H1 (cell line): ENCODE measurements around the gene ACACB. TPM values are rescaled to one million over a fixed set of nuclear protein-coding genes. Genes with fewer than 3 reads are reported as not detected.

Source experiments
- CHD1 ChIP-seq: IDR thresholded peaks from 2 replicates; pipeline ENCODE4 v1.6.1; 2012; ENCODE audit warnings: low read depth, low read length, improper control_type of control experiment
- FOSL1 ChIP-seq: IDR thresholded peaks from 2 replicates; pipeline ENCODE4 v1.6.1; 2011; ENCODE audit warnings: mild to moderate bottlenecking, low read depth, low read length, moderate library complexity; ENCODE audit not compliant: insufficient read depth
- POLR2A ChIP-seq, 2 experiments: IDR thresholded peaks; 1 replicate in 1 of 2; 2 replicates in 1 of 2; pipeline ENCODE4 v1.6.1; 2011; ENCODE audit warnings: low read depth in 2 of 2, low read length in 2 of 2, mild to moderate bottlenecking in 2 of 2; ENCODE audit errors: control extremely low read depth in 1 of 2
- TAF1 ChIP-seq: IDR thresholded peaks from 2 replicates; pipeline ENCODE4 v1.6.1; 2011; ENCODE audit warnings: mild to moderate bottlenecking, low read depth, low read length
- polyA plus RNA-seq, 7 experiments: library from polyadenylated mRNA; depleted of rRNA in 3 of 7; stranded (reverse) in 5 of 7; unstranded in 2 of 7; fragments of >200 nt in 5 of 7; fragments of 200-250 nt in 2 of 7; gene quantifications; 1 replicate in 5 of 7; 2 replicates in 1 of 7; 4 replicates in 1 of 7; pipeline versions ENCODE4 v1.2.1 to v1.2.3, GENCODE V29; 2011 to 2013; ENCODE audit warnings: missing spikeins in 2 of 7, mixed read lengths in 2 of 7
- total RNA-seq: library from RNA; stranded (reverse); fragmentation: NEBNext Ultra II Directional; extraction: Animal tissue kit (Norgen Biotek cat#: 25700); gene quantifications from 2 replicates; pipeline ENCODE4 v1.2.1, GENCODE V29; 2021

ACACB gene
- total and polyA plus RNA-seq, 2 of the 8 experiments (the other 6 are each of a cell fraction or from before 2014, with no cell fraction given): 5.8 to 15.3 TPM

DNA sequence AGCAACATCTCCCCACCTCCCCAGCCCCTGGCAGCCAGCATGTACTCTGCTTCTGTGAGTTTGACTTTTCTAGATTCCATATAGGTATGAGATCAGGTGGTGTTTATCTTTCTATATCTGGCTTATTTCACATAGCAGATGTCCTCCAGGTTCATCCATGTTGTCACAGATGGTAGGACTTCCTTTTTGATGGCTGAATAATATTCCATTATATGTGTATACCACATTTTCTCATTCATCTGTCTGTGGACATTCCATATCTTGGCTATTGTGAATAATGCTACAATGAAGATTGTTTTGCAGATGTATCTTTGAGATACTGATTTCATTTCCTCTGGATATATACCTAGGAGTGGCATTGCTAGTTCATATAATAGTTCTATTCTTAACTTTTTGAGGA, 41.5 kb upstream of the ACACB start (continued):
- TF ChIP-seq CHD1: no peak
- TF ChIP-seq TAF1: no peak
- no peak for TF ChIP-seq FOSL1
- no peak for TF ChIP-seq POLR2A (IDR thresholded peaks at IDR 0.05; ENCODE audit: control extremely low read depth in 1 of 2, low read depth in 2 of 2, low read length in 2 of 2)
